ENCODE measurements around the gene MOAP1. TPM values are rescaled to one million over a fixed set of nuclear protein-coding genes. Genes with fewer than 3 reads are reported as not detected.

The MOAP1 gene
- total and polyA plus RNA-seq, 2 of the 8 experiments (the other 6 are each of a cell fraction or from before 2014, with no cell fraction given), result 18.3 to 20.1 TPM

DNA sequence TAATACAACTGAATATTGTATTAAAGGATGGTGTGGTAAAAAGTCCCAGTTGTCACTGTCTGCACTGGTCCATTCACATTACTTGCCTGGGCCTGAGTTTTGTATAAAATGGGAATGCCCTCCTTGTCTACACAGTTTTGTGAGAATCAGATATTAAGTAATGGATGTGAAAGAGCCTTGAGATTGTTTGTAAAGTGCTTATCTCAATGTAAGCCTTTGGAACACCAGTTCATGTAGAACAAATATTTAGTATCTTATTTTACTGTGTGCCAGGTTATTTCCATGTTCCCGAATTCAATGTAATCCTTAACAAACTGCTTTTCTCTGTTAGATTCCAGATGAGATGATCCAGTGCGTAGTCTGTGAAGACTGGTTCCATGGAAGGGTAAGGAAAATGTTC, 29.9 kb upstream of the MOAP1 start:
- Histone ChIP-seq H2BK120ac (replicated peaks; ENCODE audit: low read depth, low read length) (no peak overlapping the region), H2BK20ac (ENCODE audit: low read length) (no peak overlapping the region), H3K4ac (replicated peaks; ENCODE audit: insufficient read length, low read depth, low read length) (no peak overlapping the region), H2BK5ac (ENCODE audit: low read depth, low read length) (no peak overlapping the region), H3K79me2 (ENCODE audit: control insufficient read depth in 1 of 2, insufficient read depth in 2 of 2, low read length in 2 of 2) (no peaks in the 10 kb centered on the region), H3K4me2 (ENCODE audit: insufficient read depth in 1 of 2, low read depth in 2 of 2, low read length in 2 of 2) (no peak overlapping the region), H3K4me1 (replicated peaks in 1 of 4; ENCODE audit: control insufficient read depth in 3 of 4, insufficient read depth in 4 of 4, low read length in 3 of 4) (no peaks in the 10 kb centered on the region), H3K23me2 (ENCODE audit: low read depth, low read length) (no peaks in the 10 kb centered on the region), H3K9me3 (ENCODE audit: insufficient read depth in 2 of 2, low read depth in 1 of 2, low read length in 1 of 2) (no peaks in the 10 kb centered on the region), H3K27me3 (replicated peaks in 1 of 4; ENCODE audit: control insufficient read depth in 3 of 4, extremely low read depth in 1 of 4, insufficient read depth in 3 of 4, low read length in 3 of 4) (no peaks in the 10 kb centered on the region), H4K91ac (replicated peaks; ENCODE audit: insufficient read length, low read length) (no peak overlapping the region), H3K27ac (ENCODE audit: low read depth, low read length) (no peak overlapping the region), H3K79me1 (ENCODE audit: low read depth, low read length) (no peaks in the 10 kb centered on the region), H3K14ac (ENCODE audit: insufficient read length) (no peak overlapping the region), H2BK12ac (ENCODE audit: low read depth, low read length) (no peak overlapping the region), H4K20me1 (replicated peaks in 1 of 2; ENCODE audit: control insufficient read depth in 1 of 2, insufficient read depth in 2 of 2, low read length in 2 of 2) (no peaks in the 10 kb centered on the region), H2AFZ (ENCODE audit: low read length) (no peak overlapping the region), H4K5ac (ENCODE audit: insufficient read length, low read depth, low read length) (no peak overlapping the region), H3K23ac (ENCODE audit: insufficient read length) (no peak overlapping the region), H3K4me3 (ENCODE audit: extremely low read depth in 1 of 4, insufficient read depth in 2 of 4, low read depth in 3 of 4, low read length in 4 of 4) (no peak overlapping the region), H3K18ac (ENCODE audit: extremely low read depth, low read length) (no peak overlapping the region), H2AK5ac (ENCODE audit: low read depth, low read length) (no peak overlapping the region), H4K8ac (ENCODE audit: extremely low read depth, insufficient read depth, low read length) (no peak overlapping the region), H3K9ac (replicated peaks in 1 of 4; ENCODE audit: extremely low read depth in 1 of 4, low read depth in 3 of 4, low read length in 3 of 4) (no peak overlapping the region), H3K56ac (replicated peaks; ENCODE audit: insufficient read length, low read depth, low read length) (no peak overlapping the region), H2BK15ac (ENCODE audit: low read length) (no peak overlapping the region), H3K36me3 (ENCODE audit: control insufficient read depth in 2 of 4, insufficient read depth in 4 of 4, low read length in 3 of 4) (peaks cover 4 to 33% (median 10%) of the 10 kb centered on the region in 4 experiments; a peak in 7 of 8 replicates)
- no peak for FAIRE-seq
- TF ChIP-seq, protein P1, sequence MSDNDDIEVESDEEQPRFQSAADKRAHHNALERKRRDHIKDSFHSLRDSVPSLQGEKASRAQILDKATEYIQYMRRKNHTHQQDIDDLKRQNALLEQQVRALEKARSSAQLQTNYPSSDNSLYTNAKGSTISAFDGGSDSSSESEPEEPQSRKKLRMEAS (IDR thresholded peaks at IDR 0.05), result no peak
- TF ChIP-seq SIX5 (IDR thresholded peaks at IDR 0.05; ENCODE audit: low read depth, low read length) (no peak), SUZ12 (IDR thresholded peaks at IDR 0.05; ENCODE audit: low read length) (no peak), BACH1 (IDR thresholded peaks at IDR 0.05; ENCODE audit: low read length) (no peak), EP300 (IDR thresholded peaks at IDR 0.05; ENCODE audit: borderline replicate concordance in 1 of 2, low read depth in 2 of 2, low read length in 2 of 2) (no peak), MAFK (IDR thresholded peaks at IDR 0.05; ENCODE audit: low read depth, low read length) (no peak), SRF (IDR thresholded peaks at IDR 0.05; ENCODE audit: low read depth, low read length) (no peak), JUN (IDR thresholded peaks at IDR 0.05; ENCODE audit: low read depth, low read length) (no peak), BRCA1 (IDR thresholded peaks at IDR 0.05; ENCODE audit: low read depth, low read length) (no peak), CBX5 (IDR thresholded peaks at IDR 0.05; ENCODE audit: low read depth, low read length) (no peak), POU5F1 (IDR thresholded peaks at IDR 0.05; ENCODE audit: low read depth, low read length) (no peak), SIN3A (conservative IDR thresholded peaks at IDR 0.05 in 1 of 2, IDR thresholded peaks at IDR 0.05 in 1 of 2; ENCODE audit: low read depth in 1 of 2, low read length in 2 of 2) (no peak), KDM4A (IDR thresholded peaks at IDR 0.05; ENCODE audit: low read depth, low read length, severe bottlenecking) (no peak), NRF1 (IDR thresholded peaks at IDR 0.05; ENCODE audit: low read depth, low read length) (no peak), BCL11A (IDR thresholded peaks at IDR 0.05; ENCODE audit: low read depth in 2 of 2, low read length in 2 of 2) (no peak)
- ChIA-PET CTCF (ENCODE audit: partially characterized antibody) (no interaction called here), POLR2A (ENCODE audit: partially characterized antibody) (no interaction called here)
- 86% methylated on average over 2 of the region's 2 CpGs; no CpG with 5 or more reads in 1 of the 2 experiments for WGBS, 2 experiments (ENCODE audit: extremely low coverage in 1 of 2, insufficient coverage in 1 of 2, insufficient read length in 1 of 2, insufficient replicate concordance in 2 of 2, low coverage in 1 of 2, low lambda C conversion rate in 2 of 2, missing lambda C conversion rate in 1 of 2)
- no peak for DNase-seq (ENCODE audit: low read depth in 1 of 2, low spot score in 2 of 2)
